NCI-H1048 (cell line): Measurements from ENCODE around the gene SLC46A2.

Source experiments
- DNase-seq: peaks from one replicate; lab custom pipeline; 2025; lab: John Stamatoyannopoulos, UW

Gene SLC46A2

GRCh38 chr9:112890106-112891081 is at the start of gene SLC46A2:
SLC46A2 (minus strand) TSS chr9:112890876; CDS start chr9:112890681, 195 bp downstream.
- no peak for DNase-seq

GRCh38 chr9:112939418-112939817 is 48.7 kb upstream of the SLC46A2 start:
- DNase-seq: no peak

GRCh38 chr9:112933696-112934095 is 43.0 kb upstream of the SLC46A2 start:
- DNase-seq: no peak

DNA sequence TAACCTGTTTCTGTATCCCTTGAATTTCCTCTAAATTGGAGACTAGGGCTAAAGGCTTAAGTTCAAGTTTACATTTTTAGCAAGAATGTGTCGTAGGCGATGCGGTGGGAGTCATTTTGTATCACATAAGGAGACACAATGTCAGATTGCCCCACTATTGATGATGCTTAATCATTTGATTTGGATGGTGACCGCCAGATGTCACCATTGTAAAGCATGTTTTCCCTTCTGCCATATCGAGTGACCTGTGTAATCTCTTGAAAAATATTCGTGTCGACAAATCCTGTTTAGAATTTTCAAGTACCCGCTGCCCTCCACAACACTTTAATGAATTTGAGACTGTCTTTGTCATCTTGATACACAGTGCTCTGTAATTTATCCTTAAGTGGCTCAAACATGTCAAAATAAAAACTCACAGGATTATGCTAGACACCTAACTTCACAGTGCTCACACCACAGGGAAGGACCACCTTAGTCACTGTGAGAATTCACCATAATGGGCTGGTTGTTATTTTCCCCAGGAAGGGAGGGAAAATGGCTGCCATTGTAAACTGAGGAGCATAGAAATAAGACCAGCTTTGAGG is 34.5 kb upstream of the SLC46A2 start:
- DNase-seq: no peak

GRCh38 chr9:112921549-112921948 is 30.9 kb upstream of the SLC46A2 start:
- DNase-seq: no peak

GRCh38 chr9:112917987-112918362 is 27.3 kb upstream of the SLC46A2 start:
- no peak for DNase-seq

DNA sequence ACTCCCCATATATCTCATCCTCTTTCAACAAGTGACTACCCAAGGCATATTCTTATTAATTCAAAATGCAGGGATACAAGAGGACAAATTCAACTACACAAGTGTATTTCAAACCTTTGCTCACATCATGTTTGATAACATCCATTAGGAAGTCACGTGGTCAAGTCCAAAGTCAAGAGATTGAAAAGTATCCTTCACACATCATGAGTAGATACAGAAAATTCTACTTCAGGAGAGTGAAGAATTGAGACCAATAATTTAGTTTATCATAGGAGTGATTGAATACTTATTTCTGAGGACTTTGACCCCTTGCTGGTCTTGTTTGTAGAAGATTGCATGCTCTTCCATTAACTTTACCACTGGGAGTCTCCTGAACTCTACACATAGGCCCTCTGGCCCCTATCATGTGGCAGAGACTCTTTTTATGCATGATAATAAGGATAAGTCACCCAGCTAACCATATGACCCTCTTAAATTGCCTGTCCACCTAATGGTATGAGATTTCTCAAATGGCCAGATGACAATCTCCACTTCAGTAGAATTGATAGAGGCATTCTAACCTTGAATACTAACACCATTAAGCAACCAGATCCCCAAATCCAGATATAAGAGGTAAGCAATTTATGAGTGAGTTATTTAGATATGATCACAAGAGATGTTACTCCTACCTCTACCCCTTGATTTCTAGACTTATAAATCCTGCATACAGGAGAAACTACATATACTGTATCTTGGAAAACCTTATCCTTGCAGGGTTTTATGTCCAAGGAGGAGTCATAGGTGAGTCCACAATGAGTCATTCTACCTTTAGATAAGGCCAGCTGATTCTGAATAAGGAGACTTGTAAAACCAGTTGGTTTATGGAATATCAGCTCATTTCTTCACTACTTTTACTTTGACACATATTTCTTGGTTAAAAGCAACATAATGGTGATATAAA is 26.6 kb upstream of the SLC46A2 start:
- no peak for DNase-seq

GRCh38 chr9:112914524-112914923 is 23.8 kb upstream of the SLC46A2 start:
- DNase-seq: no peak

GRCh38 chr9:112913326-112913725 is 22.6 kb upstream of the SLC46A2 start:
- DNase-seq: no peak

GRCh38 chr9:112912636-112913035 is 22.0 kb upstream of the SLC46A2 start:
- no peak for DNase-seq

DNA sequence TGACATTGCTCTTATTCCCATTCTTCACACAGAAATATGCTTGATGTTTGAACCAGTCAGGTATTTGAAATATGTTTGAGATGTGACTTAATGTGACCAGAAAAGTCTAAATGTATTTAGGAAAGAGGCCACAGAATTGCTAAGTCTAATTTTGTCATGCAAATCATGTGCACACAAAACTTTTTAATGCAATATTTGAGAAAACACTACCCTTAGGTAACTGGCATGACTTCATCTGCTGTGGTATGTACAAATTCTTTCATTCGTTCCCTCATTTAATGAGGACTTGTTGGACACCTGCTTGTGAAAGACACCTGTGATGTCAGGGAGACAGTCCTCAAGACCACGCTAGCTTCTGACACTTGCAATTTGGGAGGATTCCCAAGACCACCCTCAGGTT is 21.1 kb upstream of the SLC46A2 start:
- DNase-seq: no peak

- DNase-seq: no peak
Measured at GRCh38 chr9:112905084-112905483, 14.4 kb upstream of the SLC46A2 start.

- DNase-seq: no peak
Measured at GRCh38 chr9:112900901-112901300, 10.2 kb upstream of the SLC46A2 start.

GRCh38 chr9:112900488-112900887 is 9.8 kb upstream of the SLC46A2 start:
- no peak for DNase-seq

DNA sequence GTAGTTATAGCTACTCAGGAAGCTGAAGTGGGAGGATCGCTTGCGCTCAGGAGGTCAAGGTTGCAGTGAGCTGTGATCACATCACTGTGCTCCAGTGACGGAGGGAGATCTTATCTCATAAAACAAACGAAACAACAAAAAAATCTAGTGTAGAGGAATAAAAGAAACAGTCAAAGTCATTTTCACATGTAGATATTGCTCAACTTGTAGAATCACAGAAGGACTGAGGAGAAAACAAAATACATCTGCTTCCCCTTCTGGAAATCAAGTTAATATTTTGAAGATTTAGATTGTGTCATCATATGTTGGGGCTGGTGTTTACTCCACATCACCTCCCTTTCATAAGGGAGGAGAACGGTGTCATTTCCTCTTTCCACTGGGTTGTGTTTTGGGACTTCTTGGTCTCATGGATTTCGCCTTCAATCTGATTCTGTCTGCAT is 8.2 kb upstream of the SLC46A2 start:
- DNase-seq: no peak

- no peak for DNase-seq
Measured at GRCh38 chr9:112896131-112896530, 5.5 kb upstream of the SLC46A2 start.

DNA sequence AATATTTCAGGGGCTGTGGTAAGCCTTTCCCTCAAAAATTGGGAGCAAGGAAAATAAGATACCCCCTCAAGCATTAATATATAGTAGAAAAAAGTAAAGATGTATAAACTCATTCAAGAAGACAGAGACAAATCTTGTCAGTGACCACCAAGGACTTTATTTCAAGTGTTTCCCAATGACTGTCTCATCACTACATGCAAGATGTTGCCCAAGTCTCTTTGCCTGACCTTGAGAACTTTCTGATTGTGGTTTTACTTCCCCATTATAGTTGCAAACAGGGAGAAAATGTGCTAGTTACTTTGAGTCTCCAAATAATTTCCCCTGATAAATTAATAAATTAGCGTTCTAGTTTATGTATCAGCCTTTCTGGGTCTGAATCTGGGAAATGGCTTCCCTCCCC is 4.0 kb upstream of the SLC46A2 start:
- DNase-seq: no peak

- no peak for DNase-seq
Measured at GRCh38 chr9:112894041-112894440, 3.4 kb upstream of the SLC46A2 start.

DNA sequence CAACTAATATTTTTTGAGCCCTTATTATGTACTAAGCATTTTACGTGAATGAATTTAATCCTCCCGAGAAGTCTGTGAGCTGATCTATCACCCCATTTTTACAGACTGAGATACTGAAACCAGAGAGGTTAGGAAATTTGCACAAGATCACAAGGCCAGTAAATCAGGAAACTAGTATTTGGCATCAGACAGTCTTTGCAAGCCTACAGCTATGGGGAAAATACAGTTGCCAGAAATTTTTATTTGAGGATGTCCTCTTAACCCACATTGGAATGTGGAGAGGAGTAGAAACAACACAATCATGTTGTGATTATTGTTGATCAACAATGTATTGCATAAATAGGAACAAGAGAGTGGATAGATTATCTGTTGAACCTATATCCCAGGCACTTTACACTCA is 2.3 kb upstream of the SLC46A2 start:
- no peak for DNase-seq

GRCh38 chr9:112891521-112891920 is 845 bp upstream of the SLC46A2 start:
- DNase-seq: no peak

- DNase-seq: no peak
Measured at GRCh38 chr9:112887381-112887780, 3.3 kb downstream of the SLC46A2 start.

GRCh38 chr9:112886351-112886750 is 4.3 kb downstream of the SLC46A2 start:
- DNase-seq: no peak
